Effector CD4-positive, alpha-beta T cell (primary cell): ENCODE data around the gene CTBP1.
"Not testable (repeated sequence)": the region's sequence is repeated elsewhere in the genome, so short reads cannot be mapped to it uniquely, and the experiment has no call there.

Experiments used
- DNase-seq: peaks from one replicate; pipeline ENCODE4 v3.0.0-alpha.2; 2020
- total RNA-seq: gene quantifications from one replicate; lab custom pipeline; 2026; lab: John Stamatoyannopoulos, UW

The CTBP1 gene
- 226 reads per million, percentile 93 among the genes with 10 or more reads in this experiment for total RNA-seq

GRCh38 chr4:1248245-1249147, at the start of gene CTBP1:
Gene CTBP1 (minus strand): TSS chr4:1249130. CDS start chr4:1241331, 7,799 bp downstream.
- peak; percentile 77 for DNase-seq

GRCh38 chr4:1298461-1298860, 49.5 kb upstream of the CTBP1 start:
- no peak for DNase-seq

- no peak for DNase-seq
Measured at GRCh38 chr4:1297456-1298325, 48.8 kb upstream of the CTBP1 start.

- no peak for DNase-seq
Measured at GRCh38 chr4:1297023-1297395, 48.1 kb upstream of the CTBP1 start.

GRCh38 chr4:1296324-1297022, 47.5 kb upstream of the CTBP1 start:
- no peak for DNase-seq

GRCh38 chr4:1295405-1296055, 46.6 kb upstream of the CTBP1 start:
- no peak for DNase-seq

GRCh38 chr4:1294891-1295290, 46.0 kb upstream of the CTBP1 start:
- no peak for DNase-seq

GRCh38 chr4:1294424-1294823, 45.5 kb upstream of the CTBP1 start:
- no peak for DNase-seq

- DNase-seq: no peak
Measured at GRCh38 chr4:1293991-1294390, 45.1 kb upstream of the CTBP1 start.

GRCh38 chr4:1293531-1293941, 44.6 kb upstream of the CTBP1 start:
- DNase-seq: no peak

GRCh38 chr4:1292703-1293011, 43.7 kb upstream of the CTBP1 start:
- not testable (repeated sequence) for DNase-seq

GRCh38 chr4:1291996-1292702, 43.2 kb upstream of the CTBP1 start:
- no peak for DNase-seq

- no peak for DNase-seq
Measured at GRCh38 chr4:1291091-1291490, 42.2 kb upstream of the CTBP1 start.

GRCh38 chr4:1290165-1290977, 41.4 kb upstream of the CTBP1 start:
- no peak for DNase-seq

- peak; percentile 96 for DNase-seq
Measured at GRCh38 chr4:1289207-1290164, 40.6 kb upstream of the CTBP1 start, which contains the start of gene MAEA. Gene MAEA (plus strand): TSS chr4:1289891. CDS start chr4:1289914, 23 bp downstream.

- DNase-seq: no peak
Measured at GRCh38 chr4:1288786-1289185, 39.9 kb upstream of the CTBP1 start.

- DNase-seq: no peak
Measured at GRCh38 chr4:1285790-1286553, 37.0 kb upstream of the CTBP1 start.

- no peak for DNase-seq
Measured at GRCh38 chr4:1285151-1285789, 36.3 kb upstream of the CTBP1 start.
